OCI-LY7 (cell line): ENCODE results near the gene SEZ6L.

Source experiments
- EZH2phosphoT487 ChIP-seq: fragments of 200-600 bp; sonication (generic); IDR thresholded peaks from 2 replicates; pipeline ENCODE4 v1.6.1; 2018; ENCODE audit warnings: low read depth, borderline replicate concordance, mild to moderate bottlenecking, mixed run types, antibody characterized with exemption, low read length, moderate library complexity, mixed read lengths
- TF ChIP-seq, protein P1 (sequence below): fragments of 200-600 bp; sonication (generic); conservative IDR thresholded peaks from 2 replicates; pipeline ENCODE4 v1.5.1; 2014; ENCODE audit warnings: mild to moderate bottlenecking, antibody characterized with exemption, low read length, moderate library complexity, mixed read lengths

DNA sequence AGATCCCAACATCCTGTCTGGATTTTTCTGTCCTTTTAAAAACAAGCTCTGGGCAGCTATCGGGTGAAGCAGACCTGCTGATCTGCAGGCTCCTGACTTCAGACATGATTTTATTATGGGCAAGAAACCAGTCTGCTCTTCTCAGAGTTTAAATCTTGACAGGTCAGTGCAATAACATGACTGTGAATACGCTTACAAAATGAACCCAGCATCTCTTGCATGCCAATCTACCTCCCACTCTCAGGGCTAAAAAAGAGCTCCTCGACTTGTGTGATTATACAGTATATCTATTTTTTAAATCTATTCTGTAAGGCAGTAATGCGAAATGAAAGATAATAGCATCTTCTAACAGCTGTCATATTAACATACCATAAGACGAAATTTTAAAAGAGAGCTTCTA is 241.1 kb downstream of the SEZ6L start:
- TF ChIP-seq, protein P1, sequence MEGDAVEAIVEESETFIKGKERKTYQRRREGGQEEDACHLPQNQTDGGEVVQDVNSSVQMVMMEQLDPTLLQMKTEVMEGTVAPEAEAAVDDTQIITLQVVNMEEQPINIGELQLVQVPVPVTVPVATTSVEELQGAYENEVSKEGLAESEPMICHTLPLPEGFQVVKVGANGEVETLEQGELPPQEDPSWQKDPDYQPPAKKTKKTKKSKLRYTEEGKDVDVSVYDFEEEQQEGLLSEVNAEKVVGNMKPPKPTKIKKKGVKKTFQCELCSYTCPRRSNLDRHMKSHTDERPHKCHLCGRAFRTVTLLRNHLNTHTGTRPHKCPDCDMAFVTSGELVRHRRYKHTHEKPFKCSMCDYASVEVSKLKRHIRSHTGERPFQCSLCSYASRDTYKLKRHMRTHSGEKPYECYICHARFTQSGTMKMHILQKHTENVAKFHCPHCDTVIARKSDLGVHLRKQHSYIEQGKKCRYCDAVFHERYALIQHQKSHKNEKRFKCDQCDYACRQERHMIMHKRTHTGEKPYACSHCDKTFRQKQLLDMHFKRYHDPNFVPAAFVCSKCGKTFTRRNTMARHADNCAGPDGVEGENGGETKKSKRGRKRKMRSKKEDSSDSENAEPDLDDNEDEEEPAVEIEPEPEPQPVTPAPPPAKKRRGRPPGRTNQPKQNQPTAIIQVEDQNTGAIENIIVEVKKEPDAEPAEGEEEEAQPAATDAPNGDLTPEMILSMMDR = no peak
- TF ChIP-seq EZH2phosphoT487 = no peak
